ENCODE measurements around the gene EMC9. TPM values are rescaled to one million over a fixed set of nuclear protein-coding genes. Genes with fewer than 3 reads are reported as not detected.
A peak's percentile ranks its signal among the peaks of the same experiment; 100 is the strongest.

EMC9 gene
- 21.2 TPM for polyA plus RNA-seq (2012; ENCODE audit: missing spikeins)

DNA sequence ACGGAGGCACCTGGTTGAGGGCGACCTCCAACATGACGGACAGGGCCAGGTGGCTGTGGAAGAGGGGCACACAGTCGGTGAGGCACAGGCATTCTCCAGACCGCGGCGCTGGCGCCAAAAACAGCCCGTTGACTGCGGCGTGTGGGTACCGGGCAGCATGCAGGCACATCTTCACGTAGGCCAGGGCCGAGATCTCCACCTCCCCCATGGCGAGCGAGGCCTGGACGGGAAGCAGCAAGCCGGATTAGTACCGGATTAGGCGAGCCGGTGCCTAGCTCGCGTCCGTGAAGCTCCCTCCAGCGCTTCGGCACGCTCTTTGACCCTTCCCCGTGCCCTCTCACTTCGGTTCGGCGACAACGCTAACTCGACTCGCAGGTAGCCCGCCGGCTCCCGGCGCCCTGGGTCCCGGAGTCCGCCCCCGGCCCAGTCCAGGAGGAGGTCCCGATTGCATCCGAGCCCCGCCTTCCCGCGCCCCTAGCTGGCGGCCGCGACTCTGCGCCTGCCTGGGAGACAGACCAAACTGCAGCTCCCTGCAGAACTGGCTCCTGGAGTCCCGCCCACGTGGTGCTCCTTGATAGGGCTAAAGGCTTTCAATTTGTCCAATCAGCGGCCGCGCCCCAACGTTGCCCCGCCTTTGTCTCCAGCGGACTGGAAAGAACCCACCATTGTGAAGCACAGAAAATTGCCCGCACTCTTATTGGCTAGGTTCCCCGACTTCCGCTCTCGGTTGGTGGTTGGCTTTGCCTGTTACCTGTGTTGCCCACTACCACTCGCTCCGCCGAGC is at the start of gene EMC9:
Gene EMC9 (minus strand): TSS at position 495 of the 784 bp plus-strand sequence. CDS start 287 bp downstream, at position 208.
- peak; percentile 95 for FAIRE-seq
- peak; percentile 90 for TF ChIP-seq POLR2A (IDR thresholded peaks at IDR 0.05; ENCODE audit: low read depth, low read length)
- peak; percentile 82; the same call in 1 of the 2 replicates for TF ChIP-seq TAF1 (IDR thresholded peaks at IDR 0.05; ENCODE audit: borderline replicate concordance, low read depth, low read length)
- peak; percentile 86 for TF ChIP-seq POLR2AphosphoS5 (IDR thresholded peaks at IDR 0.05; ENCODE audit: low read depth, low read length)
- peak; percentile 96 for DNase-seq (ENCODE audit: insufficient read length)

DNA sequence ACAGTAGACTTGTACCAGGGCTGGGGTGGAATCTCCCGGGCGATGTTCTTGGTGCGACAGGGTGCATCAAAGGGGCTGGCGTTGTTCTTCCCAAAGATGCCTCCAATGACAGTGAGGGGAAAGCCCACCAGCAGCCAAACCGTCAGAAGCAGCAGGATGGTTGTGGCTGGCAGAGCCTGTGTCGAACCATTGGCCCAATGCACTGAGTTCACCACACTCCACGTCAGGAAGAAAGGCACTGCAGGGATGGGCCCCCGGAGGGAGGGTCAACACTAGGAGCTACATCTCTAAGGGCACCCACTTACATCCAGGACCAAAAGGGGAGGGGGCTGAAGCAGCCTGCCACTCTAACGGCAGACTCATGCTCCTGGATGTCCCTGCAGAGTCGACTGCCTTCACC is 49.0 kb upstream of the EMC9 start:
- no peak for DNase-seq (ENCODE audit: insufficient read length)
- TF ChIP-seq POLR2A (IDR thresholded peaks at IDR 0.05; ENCODE audit: low read depth, low read length) (no peak), POLR2AphosphoS5 (IDR thresholded peaks at IDR 0.05; ENCODE audit: low read depth, low read length) (no peak), TAF1 (IDR thresholded peaks at IDR 0.05; ENCODE audit: borderline replicate concordance, low read depth, low read length) (no peak)
- no peak for FAIRE-seq

GRCh38 chr14:24189460-24189859 is 48.1 kb upstream of the EMC9 start:
- no peak for DNase-seq (ENCODE audit: insufficient read length)
- TF ChIP-seq POLR2A (IDR thresholded peaks at IDR 0.05; ENCODE audit: low read depth, low read length) (no peak), TAF1 (IDR thresholded peaks at IDR 0.05; ENCODE audit: borderline replicate concordance, low read depth, low read length) (no peak), POLR2AphosphoS5 (IDR thresholded peaks at IDR 0.05; ENCODE audit: low read depth, low read length) (no peak)
- FAIRE-seq: no peak

- no peak for DNase-seq (ENCODE audit: insufficient read length)
- TF ChIP-seq POLR2AphosphoS5 (IDR thresholded peaks at IDR 0.05; ENCODE audit: low read depth, low read length): no peak
- no peak for TF ChIP-seq TAF1 (IDR thresholded peaks at IDR 0.05; ENCODE audit: borderline replicate concordance, low read depth, low read length)
- no peak for TF ChIP-seq POLR2A (IDR thresholded peaks at IDR 0.05; ENCODE audit: low read depth, low read length)
- no peak for FAIRE-seq
These were observed 47.6 kb upstream of the EMC9 start for GRCh38 chr14:24189059-24189375.

DNA sequence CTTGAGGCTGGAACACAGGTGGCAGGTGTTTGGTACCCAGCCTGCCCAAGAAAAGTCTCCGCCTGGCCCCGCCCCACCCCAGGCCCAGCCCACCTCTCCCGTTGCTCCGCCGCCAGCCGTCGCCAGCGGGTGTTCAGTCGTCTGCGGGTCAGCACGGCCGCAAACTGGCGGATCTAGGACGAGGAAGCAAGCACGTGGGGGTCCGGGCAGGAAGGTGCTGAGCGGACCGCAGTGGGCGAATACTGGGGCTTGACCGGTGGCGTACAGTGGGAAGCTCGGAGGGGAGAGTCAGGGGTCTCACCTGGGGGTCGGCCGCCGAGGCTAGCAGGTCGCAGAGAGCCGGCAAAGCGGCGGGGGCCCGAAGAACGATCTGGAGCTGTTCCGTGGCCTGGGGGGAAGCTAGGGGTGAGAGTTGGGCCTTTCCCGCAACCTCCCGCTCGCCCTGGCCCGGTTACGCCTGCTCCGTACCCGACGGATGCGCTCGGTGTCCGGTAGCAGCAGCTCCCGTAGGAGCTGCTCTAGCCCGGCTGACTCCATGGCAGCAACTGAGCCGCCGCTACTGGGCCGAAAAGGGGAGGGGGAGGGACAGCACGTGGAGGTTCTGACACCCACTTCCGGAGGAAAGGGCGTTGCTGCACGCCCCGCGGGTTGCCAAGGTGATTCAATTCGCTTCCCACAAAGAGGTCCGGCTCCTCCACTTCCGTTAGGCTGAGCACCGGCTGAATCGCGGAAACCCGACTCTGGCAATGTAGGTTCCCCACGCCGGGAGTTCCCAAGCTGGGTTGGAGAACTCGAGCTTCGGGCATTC is 47.1 kb upstream of the EMC9 start, which contains the start of gene IPO4:
Gene IPO4 (minus strand): TSS at position 566 of the 808 bp plus-strand sequence. CDS start 29 bp downstream, at position 537.
- TF ChIP-seq POLR2A (IDR thresholded peaks at IDR 0.05; ENCODE audit: low read depth, low read length) (peak; percentile 94), POLR2AphosphoS5 (IDR thresholded peaks at IDR 0.05; ENCODE audit: low read depth, low read length) (peak; percentile 92), TAF1 (IDR thresholded peaks at IDR 0.05; ENCODE audit: borderline replicate concordance, low read depth, low read length) (peak; percentile 82)
- FAIRE-seq: peak; percentile 81

GRCh38 chr14:24187539-24187915 is 46.1 kb upstream of the EMC9 start:
- FAIRE-seq: no peak
- no peak for TF ChIP-seq POLR2A (IDR thresholded peaks at IDR 0.05; ENCODE audit: low read depth, low read length)
- TF ChIP-seq POLR2AphosphoS5 (IDR thresholded peaks at IDR 0.05; ENCODE audit: low read depth, low read length): no peak
- TF ChIP-seq TAF1 (IDR thresholded peaks at IDR 0.05; ENCODE audit: borderline replicate concordance, low read depth, low read length): no peak
- DNase-seq (ENCODE audit: insufficient read length): no peak

More for the DNA sequence above, 47.1 kb upstream of the EMC9 start, which contains the start of gene IPO4:
- DNase-seq (ENCODE audit: insufficient read length): peak; percentile 99

DNA sequence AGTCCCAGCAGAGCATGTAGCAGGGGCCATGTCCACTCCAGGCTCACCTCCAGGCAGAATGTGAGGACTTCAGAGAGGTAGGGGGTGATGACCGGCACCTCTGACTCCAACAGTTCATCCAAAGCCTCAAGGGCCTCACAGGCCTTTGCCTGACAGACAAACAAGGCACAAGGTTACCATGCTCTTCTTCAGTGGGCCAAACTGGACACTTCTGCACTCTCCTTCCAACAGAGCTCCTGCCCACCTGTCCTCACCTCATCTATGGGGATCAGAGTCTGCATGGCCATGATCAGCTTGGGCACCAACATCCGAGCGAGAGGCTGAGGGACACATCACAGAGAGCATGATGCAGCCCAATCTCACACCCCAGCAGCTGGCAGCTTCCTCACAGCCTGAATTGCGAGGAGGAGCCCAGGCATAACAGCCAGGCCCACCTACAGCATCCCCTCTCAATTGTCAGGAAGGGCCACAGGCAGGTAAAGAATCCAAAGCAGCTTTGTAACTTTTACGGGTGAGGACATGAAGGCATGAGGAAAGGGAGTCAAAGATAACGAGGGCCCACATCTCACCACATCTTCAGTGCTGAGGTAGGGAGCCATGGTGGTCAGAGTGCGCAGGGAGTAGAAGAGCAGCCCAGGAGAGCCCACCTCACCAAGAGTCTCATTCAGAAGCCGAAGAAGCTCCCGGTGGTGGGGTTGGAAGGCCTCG is 45.6 kb upstream of the EMC9 start:
- TF ChIP-seq TAF1 (IDR thresholded peaks at IDR 0.05; ENCODE audit: borderline replicate concordance, low read depth, low read length) (no peak), POLR2A (IDR thresholded peaks at IDR 0.05; ENCODE audit: low read depth, low read length) (no peak), POLR2AphosphoS5 (IDR thresholded peaks at IDR 0.05; ENCODE audit: low read depth, low read length) (no peak)
- FAIRE-seq (no peak), DNase-seq (ENCODE audit: insufficient read length) (no peak)

DNA sequence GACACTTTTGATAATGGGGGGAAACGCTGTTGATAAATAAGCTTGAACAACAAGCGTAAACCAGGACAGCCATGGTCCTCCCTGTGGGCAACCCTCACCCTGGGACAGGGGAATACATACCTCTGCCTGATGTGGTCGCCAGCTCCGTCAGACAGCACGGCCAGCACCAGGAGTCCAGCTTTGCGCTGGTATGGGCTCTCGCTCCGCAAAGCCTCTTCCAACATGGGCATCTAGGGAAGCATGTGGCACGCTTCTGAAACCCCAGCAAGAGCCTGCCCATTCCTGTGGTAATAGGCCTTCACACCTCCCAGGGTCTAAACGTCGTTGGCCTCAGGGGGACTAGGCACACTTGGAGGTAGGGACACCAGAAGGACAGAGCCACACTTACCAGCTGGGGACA is 44.4 kb upstream of the EMC9 start:
- no peak for FAIRE-seq
- DNase-seq (ENCODE audit: insufficient read length): no peak
- TF ChIP-seq POLR2A (IDR thresholded peaks at IDR 0.05; ENCODE audit: low read depth, low read length) (no peak), TAF1 (IDR thresholded peaks at IDR 0.05; ENCODE audit: borderline replicate concordance, low read depth, low read length) (no peak), POLR2AphosphoS5 (IDR thresholded peaks at IDR 0.05; ENCODE audit: low read depth, low read length) (no peak)

GRCh38 chr14:24185026-24185425 is 43.6 kb upstream of the EMC9 start:
- FAIRE-seq: no peak
- DNase-seq (ENCODE audit: insufficient read length): no peak
- TF ChIP-seq TAF1 (IDR thresholded peaks at IDR 0.05; ENCODE audit: borderline replicate concordance, low read depth, low read length) (no peak), POLR2AphosphoS5 (IDR thresholded peaks at IDR 0.05; ENCODE audit: low read depth, low read length) (no peak), POLR2A (IDR thresholded peaks at IDR 0.05; ENCODE audit: low read depth, low read length) (peak; percentile 37; the same call in 1 of the 2 replicates)

DNA sequence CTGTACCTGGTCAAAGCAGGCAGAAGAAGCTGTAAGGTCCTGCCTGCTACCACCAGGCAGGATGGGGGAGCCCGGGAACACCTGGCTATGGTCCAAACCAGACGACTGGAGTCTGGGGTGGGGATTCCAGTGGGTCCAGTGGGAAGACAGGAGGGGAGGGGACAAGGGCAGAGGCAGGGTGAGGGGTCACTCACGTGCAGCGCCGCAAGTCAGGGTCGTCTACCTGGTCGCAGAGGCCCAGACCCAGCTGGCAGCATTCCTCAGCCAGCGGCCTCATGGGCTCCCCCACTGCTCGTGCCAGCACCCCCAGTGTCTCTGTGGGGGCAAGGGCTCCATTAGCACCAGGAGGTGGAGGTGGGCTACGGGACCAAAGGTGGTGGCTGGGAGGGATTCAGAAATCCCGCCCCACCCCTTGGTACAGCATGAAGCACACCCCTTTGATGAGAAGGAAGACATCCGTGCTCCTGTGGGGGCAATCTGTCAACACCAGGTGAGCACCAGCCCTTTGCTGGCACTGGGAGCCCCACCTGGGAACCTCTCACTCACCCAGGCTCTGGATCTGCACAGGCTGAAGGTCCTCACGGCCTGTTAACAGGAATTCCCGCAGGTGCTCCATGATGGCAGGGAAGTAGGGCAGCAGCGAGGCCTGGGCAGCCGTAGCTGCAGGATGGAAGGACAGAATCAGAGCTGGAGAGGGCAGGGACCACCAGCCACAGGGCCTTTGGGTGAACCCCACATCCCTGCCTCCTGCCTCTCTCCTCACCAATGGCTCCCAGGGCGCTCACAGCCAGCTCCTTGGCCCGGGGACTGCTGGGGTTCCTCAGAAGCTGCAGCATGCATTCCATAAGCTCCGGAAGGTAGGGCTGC is 42.9 kb upstream of the EMC9 start:
- FAIRE-seq: no peak
- no peak for DNase-seq (ENCODE audit: insufficient read length)
- TF ChIP-seq POLR2AphosphoS5 (IDR thresholded peaks at IDR 0.05; ENCODE audit: low read depth, low read length): no peak
- TF ChIP-seq POLR2A (IDR thresholded peaks at IDR 0.05; ENCODE audit: low read depth, low read length): no peak
- TF ChIP-seq TAF1 (IDR thresholded peaks at IDR 0.05; ENCODE audit: borderline replicate concordance, low read depth, low read length): no peak

All from GM12892 (cell line).